WERI-Rb-1 (cell line): ENCODE results near the gene TIMM13.

Experiments
- DNase-seq: peaks from one replicate; pipeline ENCODE4 v3.0.0-alpha.2; 2020
- H3K27ac ChIP-seq: fragments of 250-450 bp; sonication (Bioruptor Pico); 2 replicates; pipeline ENCODE4 v1.5.1; 2020; ENCODE audit warnings: mild to moderate bottlenecking, moderate library complexity
- H3K27me3 ChIP-seq: fragments of 250-450 bp; sonication (Bioruptor Pico); 2 replicates; pipeline ENCODE4 v1.5.1; 2021; ENCODE audit warnings: mild to moderate bottlenecking, low read depth, moderate library complexity; ENCODE audit not compliant: insufficient read depth, severe bottlenecking
- H3K36me3 ChIP-seq: fragments of 250-450 bp; sonication (Bioruptor Pico); 2 replicates; pipeline ENCODE4 v1.5.1; 2020; ENCODE audit warnings: mild to moderate bottlenecking, moderate library complexity
- H3K4me3 ChIP-seq: 2 replicates; pipeline ENCODE4 v1.5.1; 2011; ENCODE audit warnings: low read depth, mild to moderate bottlenecking, control low read depth, low read length
- H3K9me3 ChIP-seq: fragments of 250-450 bp; sonication (Bioruptor Pico); 2 replicates; pipeline ENCODE4 v1.5.1; 2021; ENCODE audit warnings: mild to moderate bottlenecking, moderate library complexity; ENCODE audit not compliant: severe bottlenecking
- CTCF ChIP-seq: IDR thresholded peaks from 2 replicates; pipeline ENCODE4 v1.5.1; 2011; ENCODE audit warnings: low read depth, mild to moderate bottlenecking, control low read depth, inconsistent platforms, low read length

TIMM13 gene

DNA sequence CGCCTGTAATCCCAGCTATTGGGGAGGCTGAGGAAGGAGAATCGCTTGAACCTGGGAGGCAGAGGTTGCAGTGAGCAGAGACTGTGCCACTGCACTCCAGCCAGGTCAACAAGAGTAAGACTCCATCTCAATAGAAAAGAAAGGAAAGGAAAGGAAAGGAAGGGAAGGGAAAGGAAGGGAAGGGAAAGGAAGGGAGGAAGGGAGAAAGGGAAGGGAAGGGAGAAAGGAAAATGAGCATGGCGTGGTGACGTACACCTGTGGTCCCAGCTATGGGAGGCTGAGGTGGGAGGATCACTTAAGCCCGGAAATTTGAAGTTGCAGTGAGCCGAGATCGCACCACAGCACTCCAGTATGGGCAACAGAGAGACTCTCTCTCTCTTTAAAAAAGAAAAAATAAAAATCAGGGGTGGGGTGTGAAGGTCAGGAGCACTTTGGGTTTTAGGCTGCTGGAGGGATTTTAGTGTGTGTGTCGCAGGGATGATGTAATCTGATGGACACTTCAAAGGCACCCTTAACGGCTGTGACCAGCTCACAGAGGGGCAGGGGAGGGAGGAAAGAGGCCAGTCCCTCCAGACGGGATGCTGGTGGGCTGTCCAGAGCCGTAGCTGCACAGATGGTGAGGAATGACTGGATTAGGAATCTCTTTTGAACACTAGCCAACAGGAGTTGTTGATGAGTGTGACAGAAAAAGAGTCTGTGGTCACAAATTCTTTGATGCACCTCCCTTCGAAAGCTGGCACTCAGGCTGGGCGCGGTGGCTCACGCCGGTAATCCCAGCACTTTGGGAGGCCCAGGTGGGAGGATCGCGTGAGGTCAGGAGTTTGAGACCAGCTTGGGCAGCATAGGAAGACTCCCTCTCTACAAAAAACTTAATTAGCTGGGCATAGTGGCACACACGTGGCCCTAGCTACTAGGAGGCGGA lies 39.8 kb downstream of the TIMM13 start:
- H3K27ac ChIP-seq: peak overlapping the region; percentile 58
- peaks cover 1% of the 10 kb centered on the region for H3K9me3 ChIP-seq
- H3K4me3 ChIP-seq: no peak overlapping the region
- H3K27me3 ChIP-seq: no peaks in the 10 kb centered on the region
- H3K36me3 ChIP-seq: no peaks in the 10 kb centered on the region
- DNase-seq: peak; percentile 66
- no peak for TF ChIP-seq CTCF

GRCh38 chr19:2385053-2385721 lies 42.2 kb downstream of the TIMM13 start:
- Histone ChIP-seq H3K27ac (peak overlapping the region; percentile 56), H3K9me3 (peaks cover 6% of the 10 kb centered on the region), H3K36me3 (no peaks in the 10 kb centered on the region), H3K27me3 (no peaks in the 10 kb centered on the region), H3K4me3 (no peak overlapping the region)
- DNase-seq: peak; percentile 82
- TF ChIP-seq CTCF: no peak

DNA sequence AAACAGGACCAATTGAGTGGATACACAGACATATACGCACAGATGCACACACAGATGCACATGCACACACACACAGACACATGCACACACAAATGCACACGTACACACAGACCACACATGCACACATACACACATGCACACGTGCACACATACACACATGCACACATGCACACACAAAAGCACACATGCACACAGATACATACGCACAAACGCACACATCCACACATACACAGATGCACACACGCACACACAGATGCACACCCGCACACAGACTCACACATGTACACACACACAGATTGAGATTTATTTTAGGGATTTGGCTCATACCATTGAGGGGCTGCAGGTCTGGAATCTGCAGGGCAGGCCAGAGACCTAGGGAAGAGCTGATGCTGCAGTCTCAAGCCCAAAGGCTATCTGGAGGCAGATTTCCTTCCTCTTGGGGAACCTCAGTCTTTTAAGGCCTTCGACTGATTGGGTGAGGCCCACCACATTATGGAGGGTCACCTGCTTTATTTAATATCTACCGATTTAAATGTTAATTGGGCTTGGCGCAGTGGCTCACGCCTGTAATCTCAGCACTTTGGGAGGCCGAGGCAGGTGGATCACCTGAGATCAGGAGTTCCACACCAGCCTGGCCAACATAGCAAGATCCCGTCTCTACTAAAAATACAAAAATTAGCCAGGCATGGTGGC lies 44.7 kb downstream of the TIMM13 start:
- H3K27ac ChIP-seq: no peak overlapping the region
- no peak overlapping the region for H3K4me3 ChIP-seq
- TF ChIP-seq CTCF: no peak
- no peaks in the 10 kb centered on the region for H3K36me3 ChIP-seq
- no peaks in the 10 kb centered on the region for H3K27me3 ChIP-seq
- H3K9me3 ChIP-seq: peaks cover 13% of the 10 kb centered on the region
- DNase-seq: no peak

DNA sequence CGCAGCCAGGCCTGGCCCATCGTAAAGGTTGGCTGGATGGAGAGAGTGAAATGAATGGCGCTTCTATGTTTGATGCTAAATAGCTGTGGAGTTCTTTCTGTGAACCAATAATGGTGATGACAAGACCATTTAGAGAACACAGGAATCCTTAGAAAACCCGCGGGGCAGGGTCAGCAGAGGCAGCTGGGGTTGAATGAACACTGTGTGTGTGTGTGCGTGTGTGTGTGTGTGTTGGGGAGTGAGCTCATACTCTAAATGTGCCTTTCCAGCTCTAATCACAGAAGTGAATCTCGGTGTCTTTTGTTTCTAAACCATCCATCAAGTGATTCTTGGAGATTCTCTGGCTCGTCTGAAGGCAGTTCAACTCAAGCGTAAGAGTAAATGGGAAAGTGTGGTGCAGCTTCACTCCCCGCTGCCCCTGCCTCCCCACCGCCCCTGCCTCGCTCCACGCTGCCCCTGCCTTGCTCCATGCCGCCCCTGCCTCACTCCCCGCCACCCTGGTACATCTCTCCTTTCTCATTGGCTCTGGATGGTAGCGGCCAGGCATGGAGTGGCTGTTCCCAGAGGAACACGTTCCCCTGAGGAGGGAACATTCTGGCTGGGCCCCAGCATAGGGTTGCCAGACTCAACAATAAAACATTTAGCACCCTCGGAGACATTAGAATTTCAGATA lies 46.1 kb downstream of the TIMM13 start:
- Histone ChIP-seq H3K9me3 (peaks cover 13% of the 10 kb centered on the region), H3K4me3 (no peak overlapping the region), H3K27ac (no peak overlapping the region), H3K36me3 (no peaks in the 10 kb centered on the region), H3K27me3 (no peaks in the 10 kb centered on the region)
- DNase-seq: no peak
- no peak for TF ChIP-seq CTCF

- no peak for DNase-seq
- Histone ChIP-seq H3K27ac (no peak overlapping the region), H3K9me3 (peaks cover 13% of the 10 kb centered on the region), H3K27me3 (no peaks in the 10 kb centered on the region), H3K4me3 (no peak overlapping the region), H3K36me3 (no peaks in the 10 kb centered on the region)
- no peak for TF ChIP-seq CTCF
Observed at GRCh38 chr19:2380567-2380966, 46.8 kb downstream of the TIMM13 start.
